EH (cell line): ENCODE measurements around the gene TTC3.

Experiments
- DNase-seq: peaks from one replicate; pipeline ENCODE4 v3.0.0-alpha.2; 2015; ENCODE audit warnings: low read depth

TTC3 gene

DNA sequence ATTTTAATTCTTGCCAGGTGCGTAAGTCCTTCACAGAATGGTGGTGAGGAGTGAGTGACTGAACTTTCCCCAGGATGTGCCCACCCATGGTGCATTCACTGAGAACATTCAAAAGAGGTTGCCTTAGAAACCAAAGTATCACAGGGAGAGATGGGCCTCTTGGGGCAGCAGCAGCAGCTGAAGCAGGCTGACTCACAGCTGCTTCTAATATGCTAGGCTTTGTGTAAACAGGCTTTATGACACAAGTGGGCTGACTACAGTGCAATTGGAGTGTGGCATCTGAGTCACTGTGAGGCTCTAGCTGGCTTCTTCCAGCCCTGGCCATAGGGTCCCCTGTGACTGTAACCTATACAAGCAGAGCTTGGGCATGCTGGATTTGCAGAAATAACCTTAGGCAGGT is 12.8 kb upstream of the TTC3 start:
- peak; percentile 96 for DNase-seq

DNA sequence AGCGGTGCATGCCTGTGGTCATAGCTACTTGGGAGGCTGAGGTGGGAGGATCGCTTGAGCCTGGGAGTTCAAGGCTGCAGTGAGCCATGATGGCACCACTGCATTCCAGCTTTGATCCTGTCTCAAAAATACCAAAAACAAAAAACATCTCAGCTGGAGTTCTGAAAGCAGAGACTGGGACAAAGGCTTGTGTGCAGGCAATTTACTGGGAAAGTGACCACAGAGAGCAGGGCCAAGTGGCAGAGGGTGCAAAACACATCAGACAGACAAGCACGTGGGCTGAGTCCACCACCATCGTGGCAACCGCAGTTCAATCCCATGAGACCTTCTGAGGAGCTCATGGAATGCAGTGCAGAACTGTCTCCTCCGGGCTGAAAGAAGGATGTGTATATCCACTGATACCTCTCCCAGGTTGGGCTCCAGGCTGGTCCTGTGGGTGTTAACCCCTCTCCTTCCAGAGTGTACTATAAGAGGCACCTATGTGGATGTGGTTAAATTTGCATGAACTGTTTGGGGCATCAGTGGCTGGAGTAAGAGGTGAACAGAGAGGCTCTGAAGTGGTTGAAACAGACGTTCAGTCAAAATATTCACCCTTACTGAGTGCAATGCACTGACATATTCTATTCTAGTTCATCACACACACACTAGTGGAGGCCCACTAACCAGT is 11.0 kb upstream of the TTC3 start:
- DNase-seq = no peak

DNA sequence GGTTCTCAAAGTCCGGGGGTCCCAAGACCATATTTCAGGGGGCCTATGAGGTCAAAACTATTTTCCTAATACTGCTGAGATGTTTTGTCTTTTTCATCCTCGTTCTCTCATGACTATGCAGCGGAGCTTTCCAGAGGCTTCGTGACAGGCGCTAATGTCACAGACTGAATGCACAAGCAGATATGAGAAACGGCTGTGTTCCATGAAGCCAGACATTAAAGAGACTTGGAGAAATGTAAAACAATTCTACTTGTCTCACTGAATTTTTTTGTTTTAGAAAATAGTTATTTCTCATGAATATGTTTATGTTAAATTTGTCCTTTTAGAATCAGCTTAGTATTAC is 10.5 kb upstream of the TTC3 start:
- DNase-seq = no peak

DNA sequence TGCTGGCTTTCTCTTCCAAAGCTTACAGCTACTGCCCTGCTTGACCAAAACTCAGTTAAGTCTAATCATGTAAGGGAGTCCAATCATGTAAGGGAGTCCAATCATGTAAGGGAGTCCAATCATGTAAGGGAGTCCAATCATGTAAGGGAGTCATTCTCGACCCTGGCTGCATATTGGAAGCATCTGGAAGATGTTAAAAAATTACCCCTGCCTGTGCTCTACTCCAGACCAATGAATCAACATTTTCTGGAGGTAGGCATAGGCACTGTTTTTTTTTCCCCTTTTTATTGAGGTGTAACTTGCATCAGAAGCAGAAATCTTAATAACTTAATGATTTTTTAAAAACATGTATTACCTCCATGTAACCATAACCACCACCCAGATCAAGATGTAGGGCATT is 9.6 kb upstream of the TTC3 start:
- no peak for DNase-seq

DNA sequence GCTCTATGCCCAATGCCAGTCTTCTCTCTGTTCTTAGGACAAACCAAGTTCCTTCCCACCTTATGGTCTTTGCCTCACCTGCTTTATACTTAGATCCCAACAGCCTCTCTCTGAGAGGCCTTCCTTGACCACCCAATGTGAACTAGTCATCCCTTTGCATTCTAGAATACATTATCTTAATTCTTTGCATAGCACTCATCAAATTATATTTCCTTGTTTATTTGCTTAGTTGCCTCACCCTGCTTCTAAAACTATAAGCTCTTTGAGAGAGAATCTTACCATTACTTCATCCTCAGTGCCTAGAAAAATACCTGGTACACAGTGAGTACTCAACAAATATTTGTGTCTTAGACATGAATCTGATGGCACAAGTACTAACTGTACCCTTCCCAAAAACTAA is 8.2 kb upstream of the TTC3 start:
- peak; percentile 59 for DNase-seq

DNA sequence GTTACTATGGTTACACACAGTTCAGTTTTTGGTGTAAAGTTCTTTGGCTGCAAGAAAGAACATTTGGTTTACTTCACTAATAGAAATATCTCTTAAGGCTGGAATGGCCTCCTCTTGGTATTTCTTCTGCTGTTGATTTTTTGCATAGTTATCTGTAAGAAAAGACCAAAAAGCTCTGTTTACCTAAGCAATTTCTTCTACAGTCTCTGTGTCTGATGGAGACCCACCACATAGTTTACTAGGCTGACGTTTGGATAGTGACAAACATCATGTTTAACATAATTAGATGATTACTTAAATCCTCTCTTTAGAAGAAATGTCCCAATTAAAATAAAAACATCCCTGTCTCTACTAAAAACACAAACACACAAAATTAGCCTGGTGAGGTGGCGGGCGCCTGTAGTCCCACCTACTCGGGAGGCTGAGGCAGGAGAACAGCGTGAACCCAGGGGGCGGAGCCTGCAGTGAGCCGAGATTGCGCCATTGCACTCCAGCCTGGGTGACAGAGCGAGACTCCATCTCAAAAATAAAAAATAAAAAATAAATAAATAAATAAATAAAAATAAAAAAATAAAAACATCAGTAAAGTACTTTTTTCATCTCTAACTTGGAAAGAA is 7.4 kb upstream of the TTC3 start:
- peak; percentile 7 for DNase-seq

DNA sequence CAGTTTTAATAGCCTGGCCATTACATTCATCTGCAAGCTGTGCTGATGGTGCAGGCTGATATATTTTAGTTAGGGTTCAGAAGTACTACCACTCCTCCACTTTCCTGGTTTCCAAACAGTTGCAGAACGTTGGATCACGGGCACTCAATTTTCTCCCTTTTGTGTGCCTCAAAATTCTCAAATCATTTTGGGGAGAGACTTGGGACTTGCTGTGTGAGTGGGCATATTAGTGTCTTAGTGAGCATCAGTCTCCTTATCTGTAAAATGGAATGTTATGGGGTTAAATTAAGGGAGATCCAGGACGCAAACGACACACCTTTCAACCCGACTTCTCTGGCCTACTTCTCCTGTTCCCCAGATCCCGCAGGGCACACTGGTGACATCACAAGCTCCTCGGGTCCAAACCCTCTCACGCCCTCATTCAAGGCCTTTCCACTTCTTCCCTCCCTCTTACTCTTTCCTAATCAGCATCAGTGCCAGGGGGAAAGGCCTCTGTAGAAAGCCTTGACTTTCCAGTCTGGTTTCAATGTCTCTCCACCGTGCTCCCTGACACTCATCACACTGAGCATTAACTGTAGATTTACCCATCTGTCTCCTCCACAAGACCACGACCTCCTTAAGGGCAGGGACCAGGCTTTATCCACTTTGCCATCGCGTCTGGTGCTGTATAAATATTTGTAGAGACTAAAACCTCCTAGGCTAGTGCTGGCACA is 1.3 kb upstream of the TTC3 start:
- DNase-seq = peak; percentile 77

DNA sequence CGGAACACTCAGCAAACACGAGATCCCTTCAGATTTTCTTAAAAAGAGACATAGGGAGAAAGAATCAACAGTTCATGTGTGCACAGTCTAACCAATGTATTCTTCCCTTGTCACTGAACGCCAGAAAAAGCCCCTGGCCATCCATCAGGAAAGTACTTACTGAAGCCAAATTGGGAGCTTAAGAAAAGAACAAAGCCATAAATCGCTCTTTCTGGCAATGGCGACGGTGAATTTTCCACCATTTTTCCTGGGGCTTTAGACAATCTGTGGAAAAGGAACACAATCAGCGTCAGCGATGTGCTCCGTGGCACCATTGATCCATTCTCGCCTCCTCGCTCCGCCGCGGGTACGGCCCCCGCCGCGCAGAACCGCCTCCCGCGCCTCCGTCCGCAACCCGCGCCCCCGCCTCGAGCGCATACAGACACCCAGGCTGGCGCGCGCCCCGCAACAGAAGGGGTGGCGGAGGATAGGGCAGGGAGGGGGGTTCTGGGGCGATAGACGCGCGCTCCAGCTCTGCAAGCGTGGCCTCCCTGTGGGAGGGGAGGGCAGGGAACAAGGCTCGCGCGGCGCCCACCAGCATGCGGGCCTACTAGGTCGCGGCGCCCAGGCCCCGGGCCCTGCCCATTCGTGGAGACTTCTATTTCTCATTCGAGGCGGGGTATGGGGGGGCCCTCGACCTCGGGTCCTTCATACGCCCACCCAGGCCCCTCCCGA is 623 bp upstream of the TTC3 start:
- peak; percentile 82 for DNase-seq

DNA sequence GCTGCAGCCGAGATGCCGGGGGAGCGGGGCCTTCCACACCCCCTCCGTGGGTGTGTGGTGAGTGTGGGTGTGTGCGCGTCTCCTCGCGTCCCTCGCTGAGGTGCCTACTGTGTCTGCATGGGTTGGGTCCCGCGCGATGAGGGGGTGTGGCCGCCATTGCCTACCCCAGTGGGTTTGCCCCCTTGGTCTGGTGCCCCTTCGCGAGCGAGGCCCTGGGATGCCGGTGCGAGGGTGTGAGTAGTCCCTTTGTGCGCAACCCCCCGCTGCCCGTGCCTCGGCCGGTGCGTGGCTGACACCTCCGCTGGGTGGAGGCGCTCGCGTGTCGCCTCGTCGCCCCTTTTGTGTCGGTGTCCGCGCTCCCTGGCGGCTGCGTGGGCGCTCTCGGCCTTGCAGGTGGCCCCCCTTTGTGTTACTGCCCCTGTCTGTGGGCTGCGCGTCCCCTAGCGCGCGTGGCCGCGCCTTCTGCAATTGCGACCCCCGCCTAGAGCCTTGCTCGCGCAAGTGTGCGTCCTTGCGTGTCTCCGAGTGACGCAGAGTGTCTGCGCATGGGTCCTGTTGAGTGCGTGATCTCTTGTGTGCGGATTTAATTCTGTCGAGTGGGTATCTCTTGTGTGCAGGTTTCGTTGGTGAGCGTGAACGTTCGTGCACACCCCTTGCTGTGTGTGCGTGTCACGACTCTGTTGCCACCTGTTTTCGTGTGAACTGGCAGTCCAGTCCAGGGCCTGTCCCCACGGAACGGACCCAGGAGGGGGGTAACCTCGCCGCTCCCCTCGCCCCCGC is 553 bp downstream of the TTC3 start:
- peak; percentile 46 for DNase-seq

DNA sequence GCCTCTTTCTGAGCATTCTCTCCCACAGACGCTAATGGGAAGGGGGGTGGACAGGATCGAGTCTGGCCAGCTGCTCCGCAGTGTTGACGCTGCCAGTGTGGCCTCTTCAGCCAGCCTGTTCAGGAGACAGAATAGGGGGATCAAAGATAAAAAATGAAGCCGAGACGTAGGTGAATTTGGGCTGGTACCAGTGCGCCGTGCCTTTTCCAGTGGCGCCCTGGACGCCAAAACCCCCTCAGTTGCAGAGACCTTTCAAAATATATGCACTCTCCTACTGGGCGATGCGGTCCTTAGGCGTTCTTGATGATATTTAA is 1.1 kb downstream of the TTC3 start:
- peak; percentile 33 for DNase-seq

DNA sequence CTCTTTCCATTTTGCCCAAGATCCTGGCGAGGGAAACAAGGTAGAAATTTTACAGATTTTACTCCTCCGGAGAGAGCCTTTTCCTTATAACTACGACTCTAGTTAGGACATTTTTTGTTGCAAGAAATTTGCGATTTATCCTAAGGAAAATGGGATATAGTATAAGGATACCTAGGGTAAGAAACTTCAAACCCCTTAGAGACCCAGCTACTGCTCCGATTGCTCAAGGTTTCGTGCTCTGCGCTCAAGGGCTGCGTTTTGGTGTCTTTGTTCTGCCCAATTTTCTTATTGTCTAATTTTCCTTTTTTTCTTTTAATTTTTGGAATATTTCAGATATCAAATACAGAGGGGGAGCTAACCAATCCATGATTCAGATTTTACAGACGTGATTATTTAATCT is 1.5 kb downstream of the TTC3 start:
- DNase-seq = no peak

DNA sequence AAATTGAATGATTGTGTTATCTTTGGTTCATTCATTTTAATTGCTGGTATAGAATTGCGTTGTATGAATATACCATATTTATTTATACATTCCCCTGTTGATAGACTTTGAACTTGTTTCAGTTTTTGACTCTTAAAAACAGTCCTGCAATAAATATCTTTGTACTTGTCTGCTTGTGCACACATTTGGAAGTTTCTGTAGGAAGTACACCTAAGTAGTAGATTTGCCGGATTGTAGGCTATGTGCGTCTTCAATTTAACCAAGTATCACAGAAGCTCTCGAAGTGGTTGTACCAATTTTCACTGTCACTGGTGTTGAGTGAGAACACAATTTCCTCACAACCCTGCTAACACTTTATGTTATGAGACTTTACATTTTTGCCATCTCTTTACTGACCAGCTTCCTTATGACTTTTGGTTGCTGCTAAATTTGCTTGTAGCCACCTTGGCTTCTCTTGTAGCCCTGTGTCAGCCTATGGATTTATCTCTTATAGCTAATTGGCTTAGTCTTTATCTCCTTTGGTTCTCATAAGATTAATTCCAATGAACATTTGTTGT is 2.2 kb downstream of the TTC3 start:
- no peak for DNase-seq

DNA sequence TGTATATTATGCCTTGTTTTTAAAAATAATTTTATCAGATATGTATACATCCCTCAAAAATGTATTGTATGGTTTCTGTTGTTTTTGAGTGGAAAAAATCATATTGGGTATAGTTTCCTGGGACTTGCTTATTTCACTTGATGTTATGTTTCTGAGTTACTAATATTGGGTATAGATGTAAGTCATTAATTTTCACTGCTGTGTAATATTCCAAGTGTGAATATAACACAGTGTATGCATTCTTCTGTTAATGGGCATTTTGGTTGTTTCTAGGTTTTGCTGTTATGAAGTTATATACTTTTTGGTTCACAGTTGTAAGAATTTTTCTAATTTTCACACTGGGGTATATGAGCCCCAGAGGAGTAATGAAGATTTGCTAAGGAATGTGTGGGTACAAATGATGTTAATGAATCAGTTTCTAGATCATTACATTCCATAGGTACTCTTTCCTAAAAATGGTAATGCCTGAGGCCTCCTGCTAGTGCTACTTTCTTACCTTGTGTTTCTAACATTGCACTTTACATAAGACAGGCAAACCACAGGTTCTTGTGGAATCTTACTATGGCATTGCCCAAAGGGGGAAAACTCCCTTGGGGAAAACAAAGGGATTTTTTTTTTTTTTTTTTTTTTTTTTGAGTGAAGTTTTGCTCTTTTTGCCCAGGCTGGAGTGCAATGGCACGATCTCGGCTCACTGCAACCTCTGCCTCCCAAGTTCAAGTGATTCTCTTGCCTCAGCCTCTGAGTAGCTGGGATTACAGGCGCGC is 3.2 kb downstream of the TTC3 start:
- DNase-seq = no peak

DNA sequence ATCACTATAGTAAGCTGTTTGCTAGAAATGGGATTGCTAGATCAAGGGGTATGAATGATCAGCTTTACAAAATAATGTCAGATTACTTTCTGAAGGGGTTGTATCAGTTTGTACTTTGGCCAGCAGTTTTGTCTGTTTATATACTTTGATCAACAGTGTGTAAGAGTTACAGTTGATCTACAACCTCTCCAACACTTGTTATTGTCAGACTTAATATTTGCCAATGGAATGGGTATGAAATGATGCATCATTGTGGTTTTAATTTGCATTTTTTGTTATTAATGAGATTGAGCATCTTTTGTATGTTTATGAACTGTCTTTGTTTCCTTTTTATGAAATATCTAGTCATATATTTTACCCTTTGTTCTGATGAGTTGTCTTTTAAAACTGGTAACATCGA is 4.3 kb downstream of the TTC3 start:
- DNase-seq = no peak

DNA sequence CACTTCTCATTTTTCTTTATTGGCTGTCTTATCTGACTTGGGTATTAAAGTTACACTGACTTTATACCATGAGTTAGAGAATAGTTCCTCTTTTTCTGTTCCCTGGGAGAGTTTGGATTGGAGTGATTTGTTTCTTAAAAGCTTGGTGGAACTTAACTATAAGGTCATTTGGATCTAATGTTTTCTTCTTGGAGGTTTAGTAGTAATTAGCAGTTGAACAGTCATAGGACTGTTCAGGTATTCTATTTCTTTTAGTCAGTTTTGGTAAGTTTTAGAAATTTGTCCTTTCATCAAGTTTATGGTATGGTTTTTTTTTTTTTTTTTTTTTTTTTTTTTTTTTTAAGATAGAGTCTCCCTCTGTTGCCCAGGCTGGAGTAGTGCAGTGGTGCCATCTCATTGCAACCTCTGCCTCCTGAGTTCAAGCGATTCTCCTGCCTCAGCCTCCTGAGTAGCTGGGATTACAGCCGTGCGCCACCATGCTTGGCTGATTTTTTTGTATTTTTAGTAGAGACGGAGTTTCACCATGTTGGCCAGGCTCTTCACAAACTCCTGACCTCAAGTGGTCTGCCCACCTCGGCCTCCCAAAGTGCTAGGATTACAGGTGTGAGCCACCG is 6.3 kb downstream of the TTC3 start:
- no peak for DNase-seq

DNA sequence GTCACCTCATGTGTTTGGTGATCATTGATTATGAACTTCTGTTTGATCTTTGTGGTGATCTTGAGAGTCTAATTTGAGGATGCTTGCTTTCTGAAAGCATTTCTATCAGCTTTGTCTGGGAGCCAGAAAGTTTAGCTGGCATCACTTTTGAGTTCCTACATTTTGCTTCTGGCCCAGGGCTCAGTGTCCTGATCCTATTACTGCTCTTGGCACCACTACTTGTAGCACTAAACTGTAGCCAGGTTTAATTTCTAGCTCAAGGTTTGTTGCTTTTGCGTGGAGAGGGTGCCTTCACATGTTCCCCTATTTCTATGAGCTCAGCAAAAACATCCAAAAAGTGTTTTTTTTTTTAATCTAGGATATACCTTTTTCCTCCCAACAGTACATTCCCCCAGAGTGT is 9.3 kb downstream of the TTC3 start:
- no peak for DNase-seq

DNA sequence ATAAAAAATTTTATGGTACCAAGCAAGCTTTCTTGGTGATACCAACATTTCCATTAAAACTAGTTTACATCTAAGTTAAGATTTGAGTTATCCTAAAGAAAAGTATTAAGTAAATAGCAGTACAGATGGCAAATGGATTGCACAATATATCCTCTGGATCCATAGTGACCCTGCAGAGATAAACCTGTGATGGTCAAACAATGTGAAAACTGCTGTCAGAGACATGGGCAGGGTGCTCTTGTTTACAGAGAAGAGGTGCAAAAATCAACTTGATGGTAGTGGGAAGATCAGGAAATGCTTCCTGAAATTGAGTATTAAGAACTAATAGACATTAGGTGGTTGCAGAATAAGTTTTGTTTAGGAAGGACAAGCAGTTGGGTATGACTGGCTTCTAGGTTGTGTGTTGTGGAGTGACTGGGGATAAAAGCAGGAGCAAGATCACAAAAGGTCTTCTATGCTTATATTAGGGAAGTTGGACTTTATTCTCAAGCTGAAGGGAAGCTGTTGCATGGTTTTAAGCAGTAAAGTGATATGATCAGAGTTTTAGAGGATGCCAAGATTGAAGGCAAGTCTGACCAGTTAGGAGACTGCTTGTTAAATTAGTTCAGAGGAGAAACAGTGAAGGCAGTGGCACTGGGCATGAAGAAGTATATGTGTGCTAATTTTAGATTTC is 9.9 kb downstream of the TTC3 start:
- DNase-seq = no peak

DNA sequence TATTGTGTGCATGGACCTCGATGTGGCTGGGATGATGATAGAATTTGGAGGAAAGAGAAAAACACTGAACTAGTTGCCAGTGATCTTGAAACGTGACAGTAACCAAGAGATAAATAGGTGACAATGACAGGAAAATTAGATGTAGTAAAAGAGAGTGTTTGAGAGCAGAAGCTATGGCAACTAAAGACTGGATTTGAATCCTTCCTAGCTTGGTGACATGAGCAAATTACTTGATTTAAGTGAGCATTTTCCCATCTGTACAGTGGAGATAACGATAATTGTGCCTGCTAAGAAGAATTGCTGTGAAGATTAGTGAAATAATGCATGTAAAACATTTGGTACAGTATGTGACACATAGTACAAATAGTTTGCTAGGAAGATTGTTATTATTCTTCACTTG is 12.7 kb downstream of the TTC3 start:
- DNase-seq = no peak

DNA sequence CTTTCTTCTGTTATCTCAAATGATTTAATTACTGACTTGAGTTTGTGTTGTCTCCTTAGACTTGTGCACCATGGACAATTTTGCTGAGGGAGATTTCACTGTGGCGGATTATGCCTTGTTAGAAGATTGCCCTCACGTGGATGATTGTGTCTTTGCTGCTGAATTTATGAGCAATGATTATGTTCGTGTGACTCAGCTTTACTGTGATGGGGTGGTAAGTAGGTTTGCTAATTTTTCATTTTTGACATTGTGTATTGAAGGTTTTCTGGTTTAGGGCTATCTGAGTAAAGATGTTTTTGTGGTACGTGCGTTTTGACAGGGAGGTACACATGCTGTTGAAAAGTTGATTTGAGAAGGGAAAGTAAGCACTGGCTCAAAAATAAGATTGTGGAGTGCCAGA is 14.1 kb downstream of the TTC3 start:
- DNase-seq = peak; percentile 63

DNA sequence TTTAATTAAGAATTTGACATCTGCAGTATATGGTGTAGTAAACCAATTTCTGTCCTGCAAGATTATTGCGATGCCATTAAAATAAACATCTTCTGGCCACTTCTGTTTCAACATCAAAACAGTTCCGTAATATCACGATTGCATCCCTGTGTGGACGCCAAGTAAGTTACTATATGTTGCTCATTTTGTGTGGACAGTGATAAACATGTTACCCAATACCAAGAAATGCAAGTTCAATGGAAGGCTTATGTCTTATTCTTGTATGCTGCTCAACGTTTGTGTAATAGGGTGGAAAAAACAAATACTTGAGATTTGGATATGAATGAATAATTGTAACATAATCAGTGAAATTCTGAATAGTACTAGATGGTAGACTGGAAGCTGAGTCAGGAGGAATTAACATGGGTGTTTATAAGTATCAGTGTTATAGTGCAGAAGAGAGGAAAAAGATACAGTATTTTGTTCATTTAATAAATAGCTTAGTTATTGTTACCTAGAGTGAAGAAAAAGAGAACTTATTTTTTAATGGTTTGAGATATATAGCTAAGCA is 15.2 kb downstream of the TTC3 start:
- no peak for DNase-seq
